IMR-90 (cell line): Measurements from ENCODE around the gene C13orf46. TPM values are rescaled to one million over a fixed set of nuclear protein-coding genes. Genes with fewer than 3 reads are reported as not detected.

Experiments
- ATAC-seq: fragments of 200-7000 bp; cut with Tn5 transposase; 2 replicates; pipeline ENCODE4 v1.9.1; 2020; ENCODE audit warnings: low read depth, mild to moderate bottlenecking, moderate library complexity
- BruUV-seq: library from RNA; stranded (reverse); fragments of 400-500 nt; replicated peaks from 2 replicates; lab custom pipeline; 2021; lab: Mats Ljungman, UMichigan
- CTCF ChIA-PET: fragments of 300-600 bp; formaldehyde crosslinking; extraction: SDS; loops from one replicate; lab custom pipeline; 2021; ENCODE audit warnings: antibody characterized with exemption; lab: Yijun Ruan, JAX
- POLR2A ChIA-PET: fragments of 300-600 bp; sonication (Branson Sonifier 250); formaldehyde crosslinking; loops from one replicate; lab custom pipeline; 2022; ENCODE audit warnings: antibody characterized with exemption; ENCODE audit not compliant: unreplicated experiment; lab: Charles Lee
- DNase-seq: peaks from one replicate; pipeline ENCODE4 v3.0.0; 2013
- H2AFZ ChIP-seq: replicated peaks from 2 replicates; pipeline ENCODE3; 2013; ENCODE audit warnings: low read length, mild to moderate bottlenecking; ENCODE audit not compliant: poor library complexity
- H2AK5ac ChIP-seq: 2 replicates; pipeline ENCODE4 v1.6.1; 2013; ENCODE audit warnings: low read depth, low read length, inconsistent platforms
- H2AK9ac ChIP-seq: replicated peaks from 2 replicates; pipeline ENCODE3; 2013; ENCODE audit warnings: mild to moderate bottlenecking, low read depth, low read length, moderate library complexity; ENCODE audit not compliant: poor library complexity
- H2BK120ac ChIP-seq: 2 replicates; pipeline ENCODE4 v1.6.1; 2013; ENCODE audit warnings: low read depth, low read length, inconsistent platforms
- H2BK15ac ChIP-seq: 3 replicates; pipeline ENCODE4 v1.6.1; 2013; ENCODE audit warnings: low read depth, low read length, inconsistent platforms
- H2BK20ac ChIP-seq: 2 replicates; pipeline ENCODE4 v1.6.1; 2013; ENCODE audit warnings: low read depth, mild to moderate bottlenecking, inconsistent platforms, low read length, moderate library complexity
- H2BK5ac ChIP-seq: 2 replicates; pipeline ENCODE4 v1.6.1; 2013; ENCODE audit warnings: mild to moderate bottlenecking, low read depth, low read length, inconsistent platforms; ENCODE audit not compliant: poor library complexity, severe bottlenecking
- H3K14ac ChIP-seq: replicated peaks from 2 replicates; pipeline ENCODE4 v1.6.1; 2013; ENCODE audit warnings: low read depth, low read length, inconsistent platforms
- H3K18ac ChIP-seq: 2 replicates; pipeline ENCODE4 v1.6.1; 2013; ENCODE audit warnings: low read depth, low read length, control low read depth
- H3K23ac ChIP-seq: 2 replicates; pipeline ENCODE4 v1.6.1; 2013; ENCODE audit warnings: low read depth, low read length, inconsistent platforms
- H3K27ac ChIP-seq: 2 replicates; pipeline ENCODE4 v1.5.1; 2013; ENCODE audit warnings: mild to moderate bottlenecking, control low read depth, low read length; ENCODE audit not compliant: insufficient read depth
- H3K27me3 ChIP-seq: 2 replicates; pipeline ENCODE4 v1.6.1; 2013; ENCODE audit warnings: low read length; ENCODE audit not compliant: control insufficient read depth, insufficient read depth
- H3K36me3 ChIP-seq: 2 replicates; pipeline ENCODE4 v1.6.1; 2013; ENCODE audit warnings: low read length, mixed read lengths; ENCODE audit not compliant: control insufficient read depth, insufficient read depth
- H3K4ac ChIP-seq: 2 replicates; pipeline ENCODE4 v1.6.1; 2013; ENCODE audit warnings: low read depth, low read length, inconsistent platforms
- H3K4me1 ChIP-seq: 2 replicates; pipeline ENCODE4 v1.6.1; 2013; ENCODE audit warnings: low read length, mixed read lengths; ENCODE audit not compliant: control insufficient read depth, insufficient read depth
- H3K4me2 ChIP-seq: 2 replicates; pipeline ENCODE4 v1.6.1; 2013; ENCODE audit warnings: low read depth, mild to moderate bottlenecking, control low read depth, low read length, moderate library complexity
- H3K4me3 ChIP-seq: 2 replicates; pipeline ENCODE4 v1.5.1; 2013; ENCODE audit warnings: low read depth, mild to moderate bottlenecking, control low read depth, low read length, moderate library complexity; ENCODE audit not compliant: insufficient read depth
- H3K56ac ChIP-seq: 2 replicates; pipeline ENCODE4 v1.6.1; 2013; ENCODE audit warnings: low read length, inconsistent platforms; ENCODE audit not compliant: insufficient read depth; ENCODE audit errors: extremely low read depth
- H3K79me1 ChIP-seq, 2 experiments: 2 replicates each; pipeline ENCODE4 v1.6.1; 2013; ENCODE audit warnings: low read length in 2 of 2, inconsistent platforms in 1 of 2, low read depth in 1 of 2
- H3K9ac ChIP-seq: 2 replicates; pipeline ENCODE4 v1.6.1; 2013; ENCODE audit warnings: low read depth, low read length, control low read depth
- H3K9me1 ChIP-seq: 2 replicates; pipeline ENCODE4 v1.6.1; 2013; ENCODE audit warnings: low read length, inconsistent platforms; ENCODE audit not compliant: insufficient read depth
- H3K9me3 ChIP-seq: 2 replicates; pipeline ENCODE4 v1.6.1; 2013; ENCODE audit warnings: low read length; ENCODE audit not compliant: control insufficient read depth, insufficient read depth
- H4K20me1 ChIP-seq: 2 replicates; pipeline ENCODE4 v1.6.1; 2013; ENCODE audit warnings: low read length, inconsistent platforms; ENCODE audit not compliant: insufficient read depth
- H4K5ac ChIP-seq: 2 replicates; pipeline ENCODE4 v1.6.1; 2013; ENCODE audit warnings: mild to moderate bottlenecking, low read depth, low read length, control low read depth
- H4K8ac ChIP-seq, 2 experiments: 2 replicates each; pipeline ENCODE4 v1.6.1; 2013; ENCODE audit warnings: low read depth in 2 of 2, low read length in 2 of 2, control low read depth in 1 of 2, inconsistent platforms in 1 of 2
- H4K91ac ChIP-seq: 2 replicates; pipeline ENCODE4 v1.6.1; 2013; ENCODE audit warnings: low read depth, low read length, inconsistent platforms; ENCODE audit not compliant: insufficient read depth
- BHLHE40 ChIP-seq: fragments of 150-350 bp; IDR thresholded peaks from 2 replicates; pipeline ENCODE4 v1.6.1; 2016; ENCODE audit warnings: mild to moderate bottlenecking, low read depth, low read length
- CEBPB ChIP-seq: IDR thresholded peaks from 2 replicates; pipeline ENCODE4 v1.6.1; 2012; ENCODE audit warnings: low read depth, low read length, improper control_type of control experiment
- CHD1 ChIP-seq: IDR thresholded peaks from 2 replicates; pipeline ENCODE4 v1.6.1; 2012; ENCODE audit warnings: low read depth, low read length, improper control_type of control experiment
- FOS ChIP-seq: fragments of 150-350 bp; IDR thresholded peaks from 2 replicates; pipeline ENCODE4 v1.6.1; 2016; ENCODE audit warnings: low read depth, low read length
- MAFK ChIP-seq: IDR thresholded peaks from 2 replicates; pipeline ENCODE4 v1.6.1; 2012; ENCODE audit warnings: low read depth, low read length, improper control_type of control experiment
- MAZ ChIP-seq: IDR thresholded peaks from 2 replicates; pipeline ENCODE4 v1.6.1; 2012; ENCODE audit warnings: low read depth, mild to moderate bottlenecking, low read length, improper control_type of control experiment, moderate library complexity, borderline replicate concordance
- MXI1 ChIP-seq: IDR thresholded peaks from 2 replicates; pipeline ENCODE4 v1.6.1; 2012; ENCODE audit warnings: low read depth, mild to moderate bottlenecking, low read length, moderate library complexity, borderline replicate concordance
- NFE2L2 ChIP-seq: fragments of 150-350 bp; IDR thresholded peaks from 2 replicates; pipeline ENCODE4 v1.6.1; 2016; ENCODE audit warnings: low read depth, mild to moderate bottlenecking, low read length
- POLR2A ChIP-seq: IDR thresholded peaks from 2 replicates; pipeline ENCODE4 v1.6.1; 2012; ENCODE audit warnings: mild to moderate bottlenecking, low read depth, low read length
- RAD21 ChIP-seq: IDR thresholded peaks from 2 replicates; pipeline ENCODE4 v1.6.1; 2012; ENCODE audit warnings: low read length, improper control_type of control experiment
- RCOR1 ChIP-seq: IDR thresholded peaks from 2 replicates; pipeline ENCODE4 v1.6.1; 2012; ENCODE audit warnings: mild to moderate bottlenecking, low read length, improper control_type of control experiment; ENCODE audit not compliant: insufficient replicate concordance
- RFX5 ChIP-seq: IDR thresholded peaks from 2 replicates; pipeline ENCODE4 v1.8.0; 2012; ENCODE audit warnings: low read depth, mild to moderate bottlenecking, low read length, moderate library complexity
- SMC3 ChIP-seq: fragments of 150-350 bp; IDR thresholded peaks from 2 replicates; pipeline ENCODE4 v1.6.1; 2016; ENCODE audit warnings: low read depth, mild to moderate bottlenecking, antibody characterized with exemption, low read length, moderate library complexity
- USF2 ChIP-seq: fragments of 150-350 bp; IDR thresholded peaks from 2 replicates; pipeline ENCODE4 v1.6.1; 2017; ENCODE audit warnings: mild to moderate bottlenecking, antibody characterized with exemption, low read length, low read depth
- WGBS, 2 experiments: methylation state at CpG; one replicate each; pipeline versions ENCODE4 v1.1.5 to v1.1.7; 2013; ENCODE audit warnings: missing lambda C conversion rate in 2 of 2; ENCODE audit not compliant: insufficient read length in 1 of 2; ENCODE audit errors: extremely low coverage in 2 of 2; 5-methylcytosine and 5-hydroxymethylcytosine counted together
- dilution Hi-C: fragments of 300-500 bp; cut with HindIII; formaldehyde crosslinking; loops from one replicate; pipeline ENCODE4 v1.14.3; 2018; ENCODE audit warnings: low sequenced_read_pairs; ENCODE audit not compliant: unreplicated experiment
- in situ Hi-C: fragments of 300-500 bp; cut with MboI; formaldehyde crosslinking; loops from 3 replicates; pipeline ENCODE4 v1.14.3; 2019; ENCODE audit warnings: low sequenced_read_pairs, inconsistent platforms, mixed read lengths
- intact Hi-C: fragments of 100-400 bp; cut with micrococcal nuclease; formaldehyde crosslinking; loops from 2 replicates; pipeline ENCODE4 v1.10.0; 2022
- polyA plus RNA-seq, 3 experiments: library from polyadenylated mRNA; depleted of rRNA; stranded (reverse); fragments of >200 nt; gene quantifications; 2 replicates each; pipeline ENCODE4 v1.2.3, GENCODE V29; 2012; ENCODE audit warnings: low replicate concordance in 1 of 3
- total RNA-seq: library from RNA; depleted of rRNA; stranded (reverse); fragments of >200 nt; gene quantifications from 2 replicates; pipeline ENCODE4 v1.2.3, GENCODE V29; 2012
- TF ChIP-seq, protein P1 (sequence below): conservative IDR thresholded peaks from 2 replicates; pipeline ENCODE4 v1.5.1; 2012; ENCODE audit warnings: mild to moderate bottlenecking, low read depth, low read length, improper control_type of control experiment
- TF ChIP-seq, protein P2 (sequence below): fragments of 150-350 bp; IDR thresholded peaks from 2 replicates; pipeline ENCODE4 v1.6.1; 2016; ENCODE audit warnings: low read depth, mild to moderate bottlenecking, low read length, moderate library complexity, borderline replicate concordance

The C13orf46 gene
- total and polyA plus RNA-seq, 2 of the 4 experiments (the other 2 are of a cell fraction): under 0.01 to 2.1 TPM

DNA sequence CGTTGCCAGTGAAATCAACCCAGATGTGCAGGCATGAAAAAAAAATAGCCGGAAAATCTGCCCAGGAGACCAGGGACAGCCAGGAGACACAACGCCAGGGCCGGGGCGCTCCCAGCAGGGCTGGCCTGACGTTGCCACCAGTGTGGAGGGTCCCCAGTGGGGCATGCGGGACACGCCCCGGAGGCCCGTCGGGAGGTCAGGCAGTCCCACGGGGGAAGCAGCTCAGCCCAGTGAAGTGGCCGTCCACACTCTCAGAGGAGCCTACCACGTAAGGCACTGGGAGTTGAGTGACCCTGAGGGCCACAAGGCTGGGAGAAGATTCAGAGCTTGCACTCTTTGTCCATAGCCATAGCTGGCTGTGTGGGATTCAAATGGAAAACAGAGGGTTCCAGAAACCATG, 56.8 kb downstream of the C13orf46 start:
- H4K8ac ChIP-seq: no peak overlapping the region
- H3K36me3 ChIP-seq: no peaks in the 10 kb centered on the region; the same call in 1 of the 2 replicates
- no peak overlapping the region for H2BK5ac ChIP-seq
- peaks cover 12% of the 10 kb centered on the region for H3K9me3 ChIP-seq
- in situ Hi-C loops: no loop called here
- BruUV-seq: no TSS peak
- 0 out of 2 replicates have a peak overlapping the region, but pooled peaks have one; percentile 25 for H3K14ac ChIP-seq
- peaks cover 19% of the 10 kb centered on the region for H3K9me1 ChIP-seq
- H2AK9ac ChIP-seq: peak overlapping the region; percentile 57
- WGBS, 2 experiments: 88% methylated on average over 10 of the region's 14 CpGs; no CpG with 5 or more reads in 1 of the 2 experiments
- no peak for TF ChIP-seq RFX5
- no peak for TF ChIP-seq CHD1
- no peak for TF ChIP-seq USF2
- TF ChIP-seq MAFK: no peak
- TF ChIP-seq, protein P1, sequence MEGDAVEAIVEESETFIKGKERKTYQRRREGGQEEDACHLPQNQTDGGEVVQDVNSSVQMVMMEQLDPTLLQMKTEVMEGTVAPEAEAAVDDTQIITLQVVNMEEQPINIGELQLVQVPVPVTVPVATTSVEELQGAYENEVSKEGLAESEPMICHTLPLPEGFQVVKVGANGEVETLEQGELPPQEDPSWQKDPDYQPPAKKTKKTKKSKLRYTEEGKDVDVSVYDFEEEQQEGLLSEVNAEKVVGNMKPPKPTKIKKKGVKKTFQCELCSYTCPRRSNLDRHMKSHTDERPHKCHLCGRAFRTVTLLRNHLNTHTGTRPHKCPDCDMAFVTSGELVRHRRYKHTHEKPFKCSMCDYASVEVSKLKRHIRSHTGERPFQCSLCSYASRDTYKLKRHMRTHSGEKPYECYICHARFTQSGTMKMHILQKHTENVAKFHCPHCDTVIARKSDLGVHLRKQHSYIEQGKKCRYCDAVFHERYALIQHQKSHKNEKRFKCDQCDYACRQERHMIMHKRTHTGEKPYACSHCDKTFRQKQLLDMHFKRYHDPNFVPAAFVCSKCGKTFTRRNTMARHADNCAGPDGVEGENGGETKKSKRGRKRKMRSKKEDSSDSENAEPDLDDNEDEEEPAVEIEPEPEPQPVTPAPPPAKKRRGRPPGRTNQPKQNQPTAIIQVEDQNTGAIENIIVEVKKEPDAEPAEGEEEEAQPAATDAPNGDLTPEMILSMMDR: no peak
- TF ChIP-seq MAZ: no peak
- TF ChIP-seq POLR2A: no peak
- no peak for TF ChIP-seq SMC3
- TF ChIP-seq RCOR1: no peak
- TF ChIP-seq, protein P2, sequence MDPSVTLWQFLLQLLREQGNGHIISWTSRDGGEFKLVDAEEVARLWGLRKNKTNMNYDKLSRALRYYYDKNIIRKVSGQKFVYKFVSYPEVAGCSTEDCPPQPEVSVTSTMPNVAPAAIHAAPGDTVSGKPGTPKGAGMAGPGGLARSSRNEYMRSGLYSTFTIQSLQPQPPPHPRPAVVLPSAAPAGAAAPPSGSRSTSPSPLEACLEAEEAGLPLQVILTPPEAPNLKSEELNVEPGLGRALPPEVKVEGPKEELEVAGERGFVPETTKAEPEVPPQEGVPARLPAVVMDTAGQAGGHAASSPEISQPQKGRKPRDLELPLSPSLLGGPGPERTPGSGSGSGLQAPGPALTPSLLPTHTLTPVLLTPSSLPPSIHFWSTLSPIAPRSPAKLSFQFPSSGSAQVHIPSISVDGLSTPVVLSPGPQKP: no peak
- TF ChIP-seq FOS: no peak
- TF ChIP-seq MXI1: no peak
- TF ChIP-seq BHLHE40: no peak
- TF ChIP-seq CEBPB: no peak
- no peak for TF ChIP-seq NFE2L2
- no peak for TF ChIP-seq RAD21
- peak overlapping the region; percentile 32; the same call in 1 of the 2 replicates for H4K91ac ChIP-seq
- H4K5ac ChIP-seq: no peak overlapping the region
- no peak overlapping the region for H3K27ac ChIP-seq
- no peak overlapping the region for H3K56ac ChIP-seq
- peak overlapping the region; percentile 36 for H2BK120ac ChIP-seq
- H3K4ac ChIP-seq: peak overlapping the region; percentile 65
- no peaks in the 10 kb centered on the region for H4K20me1 ChIP-seq
- ATAC-seq: no peak
- no peak overlapping the region for H3K18ac ChIP-seq
- H3K4me3 ChIP-seq: no peak overlapping the region
- no peaks in the 10 kb centered on the region for H3K27me3 ChIP-seq
- intact Hi-C loops: no loop called here
- peaks cover 11% of the 10 kb centered on the region for H3K4me1 ChIP-seq
- POLR2A ChIA-PET: no interaction called here
- no peak for DNase-seq
- H3K23ac ChIP-seq: no peak overlapping the region
- H2AK5ac ChIP-seq: peak overlapping the region; percentile 89
- H3K4me2 ChIP-seq: no peak overlapping the region
- H3K9ac ChIP-seq: no peak overlapping the region
- H2BK20ac ChIP-seq: peak overlapping the region; percentile 72
- peaks cover 0 to 29% of the 10 kb centered on the region in 2 experiments; a peak in 2 of 4 replicates for H3K79me1 ChIP-seq
- peak overlapping the region; percentile 21; the same call in 1 of the 3 replicates for H2BK15ac ChIP-seq
- CTCF ChIA-PET: no interaction called here
- dilution Hi-C loops: no loop called here
- no peak overlapping the region for H2AFZ ChIP-seq
